Lung (tissue), 12 donors: ENCODE measurements around the gene CDK19. TPM values are rescaled to one million over a fixed set of nuclear protein-coding genes. Genes with fewer than 3 reads are reported as not detected.
A peak's percentile ranks its signal among the peaks of the same experiment; 100 is the strongest.

ENCODE experiments used
- ATAC-seq: fragments of 200-7000 bp; cut with Tn5 transposase; one replicate; pipeline ENCODE4 v1.9.1; 2020; ENCODE audit warnings: moderate number of reproducible peaks; ENCODE audit not compliant: insufficient read depth, low FRiP score
- DNase-seq, 3 donors: peaks; one replicate each; pipeline ENCODE4 v3.0.0-alpha.2; 2013 to 2017
- H3K27ac ChIP-seq, 2 donors: one replicate each; pipeline ENCODE4 v1.5.1; 2013; ENCODE audit warnings: mild to moderate bottlenecking in 2 of 2, moderate library complexity in 2 of 2, control low read depth in 1 of 2, inconsistent platforms in 1 of 2, low read depth in 1 of 2, low read length in 1 of 2
- H3K27me3 ChIP-seq, 3 donors: one replicate each; pipeline ENCODE4 v1.5.1; 2013; ENCODE audit warnings: low read length in 2 of 3; ENCODE audit not compliant: control insufficient read depth in 3 of 3, insufficient read depth in 3 of 3
- H3K36me3 ChIP-seq, 4 donors: one replicate each; pipeline ENCODE4 v1.5.1; 2013; ENCODE audit warnings: low read length in 4 of 4, mild to moderate bottlenecking in 1 of 4, moderate library complexity in 1 of 4; ENCODE audit not compliant: control insufficient read depth in 4 of 4, insufficient read depth in 4 of 4
- H3K4me1 ChIP-seq, 5 donors: one replicate each; pipeline ENCODE4 v1.5.1; 2013; ENCODE audit warnings: low read length in 5 of 5, mild to moderate bottlenecking in 2 of 5, moderate library complexity in 1 of 5; ENCODE audit not compliant: control insufficient read depth in 5 of 5, insufficient read depth in 5 of 5
- H3K4me3 ChIP-seq: one replicate; pipeline ENCODE4 v1.5.1; 2013; ENCODE audit warnings: mild to moderate bottlenecking, control low read depth, moderate library complexity
- H3K9ac ChIP-seq, 2 donors: one replicate each; pipeline ENCODE4 v1.5.1; 2013; ENCODE audit warnings: low read length in 2 of 2, control low read depth in 1 of 2; ENCODE audit not compliant: insufficient read depth in 1 of 2
- H3K9me3 ChIP-seq, 4 donors: one replicate each; pipeline ENCODE4 v1.5.1; 2013; ENCODE audit warnings: low read length in 3 of 4, mild to moderate bottlenecking in 1 of 4, moderate library complexity in 1 of 4; ENCODE audit not compliant: control insufficient read depth in 4 of 4, insufficient read depth in 3 of 4
- WGBS, 2 donors: extraction: QIAGEN DNeasy Blood & Tissue Kit; methylation state at CpG; one replicate each; pipeline ENCODE4 v1.1.7; 2013; 5-methylcytosine and 5-hydroxymethylcytosine counted together
- polyA plus RNA-seq, 2 donors: library from polyadenylated mRNA; stranded (reverse); fragments of 200-250 nt; gene quantifications; one replicate each; pipeline ENCODE4 v1.2.1, GENCODE V29; 2013
- total RNA-seq, 2 donors: library from RNA; depleted of rRNA in 1 of 2; stranded (reverse); fragments of >200 nt in 1 of 2; gene quantifications; one replicate each; pipeline ENCODE4 v1.2.1, GENCODE V29; 2014 to 2021
- TF ChIP-seq, protein P1 (sequence below): IDR thresholded peaks from 2 replicates; pipeline ENCODE4 v1.5.1; 2012; ENCODE audit warnings: mild to moderate bottlenecking; ENCODE audit errors: control extremely low read depth, extremely low read depth
- donor health status: control.
- donor health status: control.
- donor health status: Bipolar disorder and iron deficiency.
- donor health status: healthy.
- donor health status: DM: yes; HTN: yes; CAD: no.

The CDK19 gene
- total and polyA plus RNA-seq, 4 donors: 6.0 to 37.9 (median 10.4) TPM

DNA sequence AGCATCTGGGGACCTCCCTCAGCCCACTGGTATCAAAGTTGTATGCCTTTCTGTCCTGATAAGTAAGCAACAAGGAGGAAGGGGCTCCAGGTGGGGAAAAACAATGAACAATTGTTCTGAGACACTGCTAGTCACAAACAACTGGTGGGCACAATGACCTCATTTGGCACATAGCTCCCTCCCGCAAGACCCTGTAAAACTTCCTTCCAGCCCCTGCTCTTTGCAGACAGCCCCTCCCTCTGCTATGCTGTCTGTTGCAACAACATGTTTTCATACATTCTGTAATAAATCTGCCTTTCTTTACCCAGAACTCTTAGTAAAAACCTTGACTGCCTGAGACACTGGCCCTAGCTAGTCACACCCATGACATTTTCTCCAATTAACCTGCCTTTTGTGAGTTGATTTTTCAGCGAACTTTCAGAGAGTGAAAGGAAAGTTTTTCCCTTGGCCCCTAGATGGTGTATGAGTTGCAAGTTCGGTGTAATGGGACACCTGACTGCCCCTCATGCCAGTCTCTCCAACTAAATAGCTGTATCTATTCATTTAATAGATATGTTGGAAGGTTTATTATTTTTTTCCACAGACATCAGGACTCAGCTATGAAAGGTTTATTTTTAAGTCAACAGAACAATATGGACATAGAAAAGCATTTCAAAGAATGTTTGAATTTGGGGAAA is 196.5 kb downstream of the CDK19 start:
- peaks cover 0 to 12% (median 5%) of the 10 kb centered on the region in 5 donors for H3K4me1 ChIP-seq
- no peak overlapping the region for H3K27ac ChIP-seq
- no peaks in the 10 kb centered on the region for H3K27me3 ChIP-seq
- TF ChIP-seq, protein P1, sequence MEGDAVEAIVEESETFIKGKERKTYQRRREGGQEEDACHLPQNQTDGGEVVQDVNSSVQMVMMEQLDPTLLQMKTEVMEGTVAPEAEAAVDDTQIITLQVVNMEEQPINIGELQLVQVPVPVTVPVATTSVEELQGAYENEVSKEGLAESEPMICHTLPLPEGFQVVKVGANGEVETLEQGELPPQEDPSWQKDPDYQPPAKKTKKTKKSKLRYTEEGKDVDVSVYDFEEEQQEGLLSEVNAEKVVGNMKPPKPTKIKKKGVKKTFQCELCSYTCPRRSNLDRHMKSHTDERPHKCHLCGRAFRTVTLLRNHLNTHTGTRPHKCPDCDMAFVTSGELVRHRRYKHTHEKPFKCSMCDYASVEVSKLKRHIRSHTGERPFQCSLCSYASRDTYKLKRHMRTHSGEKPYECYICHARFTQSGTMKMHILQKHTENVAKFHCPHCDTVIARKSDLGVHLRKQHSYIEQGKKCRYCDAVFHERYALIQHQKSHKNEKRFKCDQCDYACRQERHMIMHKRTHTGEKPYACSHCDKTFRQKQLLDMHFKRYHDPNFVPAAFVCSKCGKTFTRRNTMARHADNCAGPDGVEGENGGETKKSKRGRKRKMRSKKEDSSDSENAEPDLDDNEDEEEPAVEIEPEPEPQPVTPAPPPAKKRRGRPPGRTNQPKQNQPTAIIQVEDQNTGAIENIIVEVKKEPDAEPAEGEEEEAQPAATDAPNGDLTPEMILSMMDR: no peak
- WGBS, 2 donors: 43 to 51% methylated on average over 3 of the region's 3 CpGs
- H3K36me3 ChIP-seq: peaks cover 8 to 18% (median 10%) of the 10 kb centered on the region in 4 donors
- H3K9me3 ChIP-seq: no peaks in the 10 kb centered on the region
- no peak overlapping the region for H3K4me3 ChIP-seq
- H3K9ac ChIP-seq: no peak overlapping the region
- DNase-seq (peak in 2 of 3 donors; percentile 7 to 30), ATAC-seq (no peak)

GRCh38 chr6:110617057-110617456 is 198.2 kb downstream of the CDK19 start:
- DNase-seq (peak in 1 of 3 donors; percentile 13), ATAC-seq (no peak)
- H3K27me3 ChIP-seq: no peaks in the 10 kb centered on the region
- H3K27ac ChIP-seq: no peak overlapping the region
- 67 to 81% methylated on average over 1 of the region's 1 CpG for WGBS, 2 donors
- H3K36me3 ChIP-seq: peaks cover 5 to 15% (median 10%) of the 10 kb centered on the region in 4 donors
- no peaks in the 10 kb centered on the region for H3K9me3 ChIP-seq
- no peak overlapping the region for H3K9ac ChIP-seq
- H3K4me3 ChIP-seq: no peak overlapping the region
- TF ChIP-seq, protein P1: no peak
- H3K4me1 ChIP-seq: peaks cover 0 to 11% (median 5%) of the 10 kb centered on the region in 5 donors

- H3K27me3 ChIP-seq: no peaks in the 10 kb centered on the region
- H3K27ac ChIP-seq: peak overlapping the region in 1 of 2 donors; percentile 21
- no peak overlapping the region for H3K9ac ChIP-seq
- DNase-seq (no peak), ATAC-seq (no peak)
- no peak overlapping the region for H3K4me3 ChIP-seq
- H3K4me1 ChIP-seq: peaks cover 0 to 11% (median 5%) of the 10 kb centered on the region in 5 donors
- TF ChIP-seq, protein P1: no peak
- H3K36me3 ChIP-seq: peaks cover 5 to 12% (median 11%) of the 10 kb centered on the region in 4 donors
- WGBS, 2 donors: 87 to 95% methylated on average over 1 of the region's 1 CpG
- H3K9me3 ChIP-seq: no peaks in the 10 kb centered on the region
These were observed 199.5 kb downstream of the CDK19 start for GRCh38 chr6:110615722-110616121.

DNA sequence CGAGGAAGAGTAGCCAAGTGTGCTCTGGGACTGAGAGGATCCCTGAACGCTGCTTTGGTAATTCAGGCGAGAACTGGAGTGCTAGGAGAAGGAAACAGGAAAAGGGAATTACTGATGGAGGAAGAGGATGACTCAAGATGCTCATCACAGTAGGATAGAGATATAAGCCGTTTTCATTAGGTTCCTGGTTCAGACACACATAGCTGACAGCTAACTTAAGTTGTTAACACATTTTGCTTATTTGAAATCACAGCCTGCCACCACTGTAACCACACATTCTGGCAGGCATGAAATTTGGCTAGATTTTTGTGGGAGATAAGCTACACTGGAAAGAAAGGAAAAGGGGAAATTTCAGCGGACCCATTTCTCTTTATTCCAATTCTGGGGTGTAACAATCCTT is 200.7 kb downstream of the CDK19 start:
- DNase-seq (no peak), ATAC-seq (no peak)
- Histone ChIP-seq H3K27me3 (no peaks in the 10 kb centered on the region), H3K4me1 (peaks cover 0 to 5% (median 2%) of the 10 kb centered on the region in 5 donors), H3K27ac (no peak overlapping the region), H3K9me3 (no peaks in the 10 kb centered on the region), H3K9ac (no peak overlapping the region), H3K36me3 (peaks cover 5 to 12% (median 11%) of the 10 kb centered on the region in 4 donors), H3K4me3 (no peak overlapping the region)
- TF ChIP-seq, protein P1: no peak
- 49 to 71% methylated on average over 5 of the region's 5 CpGs for WGBS, 2 donors
